GM13977 (cell line): ENCODE data around the gene DDX28.

ENCODE experiments used
- DNase-seq: peaks from one replicate; pipeline ENCODE4 v3.0.0; 2012; ENCODE audit warnings: low spot score
- CTCF ChIP-seq: IDR thresholded peaks from 2 replicates; pipeline ENCODE4 v1.5.1; 2012; ENCODE audit warnings: mild to moderate bottlenecking, control low read depth; ENCODE audit not compliant: insufficient read depth; ENCODE audit errors: extremely low read depth, missing control alignments
- in situ Hi-C: fragments of 300-500 bp; cut with MboI; formaldehyde crosslinking; loops from one replicate; pipeline ENCODE4 v1.12.0; 2022; ENCODE audit warnings: low sequenced_read_pairs, low pct_unique_long_range_greater_than_20kb, mixed read lengths, inconsistent platforms; ENCODE audit not compliant: unreplicated experiment

The DDX28 gene

GRCh38 chr16:67988675-67989074 lies 34.4 kb downstream of the DDX28 start:
- in situ Hi-C loops: no loop called here
- no peak for TF ChIP-seq CTCF

GRCh38 chr16:67987460-67988160 lies 35.4 kb downstream of the DDX28 start:
- DNase-seq: peak; percentile 2
- TF ChIP-seq CTCF: no peak
- in situ Hi-C loops: no loop called here

More at GRCh38 chr16:67988675-67989074, 34.4 kb downstream of the DDX28 start:
- no peak for DNase-seq

- peak; percentile 2 for DNase-seq
- in situ Hi-C loops: no loop called here
- no peak for TF ChIP-seq CTCF
These were observed 36.1 kb downstream of the DDX28 start for GRCh38 chr16:67986949-67987348.

- in situ Hi-C loops: no loop called here
- TF ChIP-seq CTCF: no peak
- DNase-seq: no peak
These were observed 40.9 kb downstream of the DDX28 start for GRCh38 chr16:67982011-67982696.

DNA sequence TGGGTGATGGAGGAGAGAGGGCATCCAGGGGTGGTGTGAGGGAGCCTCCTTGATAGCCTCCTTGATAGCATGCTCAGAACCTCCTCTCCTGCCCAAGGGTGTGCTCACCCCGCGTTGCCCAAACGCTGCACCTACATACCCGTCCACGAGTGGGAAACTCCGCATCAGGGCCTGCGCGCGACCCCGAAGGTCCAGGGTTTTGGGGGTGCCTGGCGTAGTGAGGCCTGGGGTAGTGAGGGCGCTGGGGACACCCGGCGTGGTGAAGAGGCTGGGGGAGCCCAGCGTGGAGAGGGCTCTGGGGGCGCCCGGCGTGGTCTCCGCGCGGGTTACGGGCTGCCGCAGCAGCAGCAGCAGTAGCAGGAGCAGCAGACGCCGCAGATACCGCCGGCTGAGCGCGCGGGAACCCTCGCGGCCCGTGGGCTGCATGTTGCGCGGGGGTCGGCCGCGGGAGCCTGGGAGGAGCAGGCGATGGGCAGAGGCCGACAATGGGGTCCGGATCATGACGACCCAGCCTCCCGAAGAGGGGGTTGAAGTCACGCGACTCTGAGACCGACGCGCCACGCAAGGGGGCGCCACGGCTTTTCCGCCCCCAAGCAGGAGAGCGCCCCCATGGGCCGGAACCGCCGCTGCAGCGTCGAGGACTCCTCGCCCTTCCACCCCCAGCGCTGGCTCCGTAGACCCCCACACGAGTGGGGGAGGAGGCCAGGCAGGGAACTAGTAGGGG lies 42.9 kb downstream of the DDX28 start, which contains the start of gene DPEP3:
DPEP3 (minus strand) TSS at position 545 of the 724 bp plus-strand sequence; CDS start at position 426, 119 bp downstream.
- DNase-seq: no peak
- in situ Hi-C loops: no loop called here
- TF ChIP-seq CTCF: peak; percentile 24

GRCh38 chr16:67977469-67978227 lies 45.4 kb downstream of the DDX28 start:
- no peak for DNase-seq
- TF ChIP-seq CTCF: no peak
- in situ Hi-C loops: no loop called here
